DOHH2 (cell line): ENCODE measurements around the gene SPDYC.

Source experiments
- H3F3A ChIP-seq: fragments of 200-600 bp; sonication (generic), shearing (Covaris generic); 2 replicates; pipeline ENCODE4 v1.6.0; 2016; ENCODE audit warnings: antibody characterized with exemption, mild to moderate bottlenecking; ENCODE audit not compliant: control insufficient read depth, insufficient read depth
- H3K27ac ChIP-seq: fragments of 200-600 bp; sonication (generic); 2 replicates; pipeline ENCODE4 v1.5.1; 2014; ENCODE audit warnings: low read depth, mild to moderate bottlenecking, low read length, moderate library complexity
- H3K27me3 ChIP-seq: fragments of 200-600 bp; sonication (generic); 2 replicates; pipeline ENCODE4 v1.6.1; 2014; ENCODE audit warnings: mild to moderate bottlenecking, low read length, mixed read lengths; ENCODE audit not compliant: control insufficient read depth
- H3K36me3 ChIP-seq: fragments of 200-600 bp; sonication (generic); 2 replicates; pipeline ENCODE4 v1.6.1; 2014; ENCODE audit warnings: mild to moderate bottlenecking, low read length, moderate library complexity, mixed read lengths; ENCODE audit not compliant: control insufficient read depth
- H3K4me1 ChIP-seq: fragments of 200-600 bp; sonication (generic); 2 replicates; pipeline ENCODE4 v1.6.1; 2014; ENCODE audit warnings: mild to moderate bottlenecking, low read length, mixed read lengths; ENCODE audit not compliant: control insufficient read depth
- H3K4me2 ChIP-seq: fragments of 200-600 bp; sonication (generic); 2 replicates; pipeline ENCODE4 v1.6.0; 2014; ENCODE audit warnings: mild to moderate bottlenecking, low read length, moderate library complexity
- H3K4me3 ChIP-seq: fragments of 200-600 bp; sonication (generic); 2 replicates; pipeline ENCODE4 v1.5.1; 2014; ENCODE audit warnings: mild to moderate bottlenecking, low read length, mixed read lengths
- H3K79me2 ChIP-seq: fragments of 200-600 bp; sonication (generic); 2 replicates; pipeline ENCODE4 v1.6.1; 2014; ENCODE audit warnings: mild to moderate bottlenecking, low read length, mixed read lengths; ENCODE audit not compliant: control insufficient read depth
- H3K9me2 ChIP-seq: fragments of 200-600 bp; sonication (generic); replicated peaks from 2 replicates; pipeline ENCODE4 v1.6.1; 2014; ENCODE audit warnings: mild to moderate bottlenecking, low read length, mixed read lengths; ENCODE audit not compliant: control insufficient read depth
- H3K9me3 ChIP-seq: fragments of 200-600 bp; sonication (generic); 2 replicates; pipeline ENCODE4 v1.6.1; 2014; ENCODE audit warnings: antibody characterized with exemption, low read length, mixed read lengths; ENCODE audit not compliant: control insufficient read depth, insufficient read depth
- H4K20me1 ChIP-seq: fragments of 200-600 bp; sonication (generic); 2 replicates; pipeline ENCODE4 v1.6.0; 2014; ENCODE audit warnings: low read depth, mild to moderate bottlenecking, antibody characterized with exemption, low read length, moderate library complexity; ENCODE audit not compliant: control insufficient read depth, insufficient read depth
- CTCF ChIP-seq: fragments of 200-600 bp; sonication (generic); IDR thresholded peaks from one replicate; pipeline ENCODE4 v1.5.1; 2014; ENCODE audit warnings: antibody characterized with exemption, mild to moderate bottlenecking, low read depth, low read length; ENCODE audit not compliant: poor library complexity, severe bottlenecking
- EZH2phosphoT487 ChIP-seq: fragments of 200-600 bp; sonication (generic); IDR thresholded peaks from 2 replicates; pipeline ENCODE4 v1.6.1; 2017; ENCODE audit warnings: borderline replicate concordance, mild to moderate bottlenecking, antibody characterized with exemption, low read length, moderate library complexity, mixed read lengths

SPDYC gene

GRCh38 chr11:65183201-65183891 lies 13.3 kb downstream of the SPDYC start:
- H4K20me1 ChIP-seq, result no peaks in the 10 kb centered on the region
- H3F3A ChIP-seq, result peaks cover 9% of the 10 kb centered on the region
- peaks cover 30% of the 10 kb centered on the region for H3K79me2 ChIP-seq
- peak overlapping the region; percentile 83 for H3K4me2 ChIP-seq
- H3K4me3 ChIP-seq, result peak overlapping the region; percentile 87; the same call in 1 of the 2 replicates
- H3K36me3 ChIP-seq, result peaks cover 54% of the 10 kb centered on the region
- no peaks in the 10 kb centered on the region for H3K9me2 ChIP-seq
- H3K4me1 ChIP-seq, result peaks cover 34% of the 10 kb centered on the region
- no peaks in the 10 kb centered on the region for H3K9me3 ChIP-seq
- H3K27ac ChIP-seq, result no peak overlapping the region
- no peaks in the 10 kb centered on the region for H3K27me3 ChIP-seq
- TF ChIP-seq EZH2phosphoT487 (no peak), CTCF (no peak)

GRCh38 chr11:65184146-65184545 lies 14.1 kb downstream of the SPDYC start:
- TF ChIP-seq CTCF, result no peak
- TF ChIP-seq EZH2phosphoT487, result no peak
- Histone ChIP-seq H3K27me3 (no peaks in the 10 kb centered on the region), H3K4me2 (no peak overlapping the region), H3K27ac (no peak overlapping the region), H3K4me3 (no peak overlapping the region), H3K9me3 (no peaks in the 10 kb centered on the region), H3K36me3 (peaks cover 60% of the 10 kb centered on the region), H3F3A (peaks cover 9% of the 10 kb centered on the region), H3K4me1 (peaks cover 32% of the 10 kb centered on the region), H3K9me2 (no peaks in the 10 kb centered on the region), H3K79me2 (peaks cover 30% of the 10 kb centered on the region), H4K20me1 (no peaks in the 10 kb centered on the region)

- H3K9me3 ChIP-seq, result no peaks in the 10 kb centered on the region
- H4K20me1 ChIP-seq, result no peaks in the 10 kb centered on the region
- H3K36me3 ChIP-seq, result peaks cover 68% of the 10 kb centered on the region
- H3K4me2 ChIP-seq, result no peak overlapping the region
- no peak overlapping the region for H3K4me3 ChIP-seq
- H3K9me2 ChIP-seq, result no peaks in the 10 kb centered on the region
- no peaks in the 10 kb centered on the region for H3K27me3 ChIP-seq
- no peak overlapping the region for H3K27ac ChIP-seq
- peaks cover 8% of the 10 kb centered on the region for H3F3A ChIP-seq
- H3K4me1 ChIP-seq, result peaks cover 22% of the 10 kb centered on the region
- H3K79me2 ChIP-seq, result peaks cover 30% of the 10 kb centered on the region
- no peak for TF ChIP-seq EZH2phosphoT487
- TF ChIP-seq CTCF, result no peak
These were observed 15.1 kb downstream of the SPDYC start for GRCh38 chr11:65185171-65185570.
